Measurements from ENCODE around the gene TBC1D22A.

GRCh38 chr22:47154621-47155081, 392.2 kb downstream of the TBC1D22A start:
- TF ChIP-seq TBL1XR1 (IDR thresholded peaks at IDR 0.05; ENCODE audit: low read depth, low read length) (no peak), CTCF (IDR thresholded peaks at IDR 0.05 in 2 of 3, conservative IDR thresholded peaks at IDR 0.05 in 1 of 3; ENCODE audit: control insufficient read depth in 2 of 3, extremely low read depth in 1 of 3, insufficient read depth in 1 of 3, low read depth in 3 of 3, low read length in 3 of 3) (no peak), HCFC1 (IDR thresholded peaks at IDR 0.05; ENCODE audit: low read length) (no peak), SUZ12 (IDR thresholded peaks at IDR 0.05; ENCODE audit: unreplicated experiment) (no peak), NR2C2 (IDR thresholded peaks at IDR 0.05; ENCODE audit: borderline replicate concordance, control insufficient read depth, insufficient read length, low read depth) (no peak)

All from GM12878 (cell line).